K562 (cell line): Measurements from ENCODE around the gene PRMT3. TPM values are rescaled to one million over a fixed set of nuclear protein-coding genes. Genes with fewer than 3 reads are reported as not detected.

ENCODE experiments used
- ATAC-seq: fragments of 200-7000 bp; cut with Tn5 transposase; 3 replicates; pipeline ENCODE4 v1.9.1; 2020; ENCODE audit warnings: moderate library complexity
- BruUV-seq: library from RNA; stranded (reverse); fragments of 400-500 nt; replicated peaks from 2 replicates; lab custom pipeline; 2021; lab: Mats Ljungman, UMichigan
- CTCF ChIA-PET: fragments of 300-600 bp; formaldehyde crosslinking; extraction: SDS; loops from one replicate; lab custom pipeline; 2021; ENCODE audit warnings: low intra/inter-chr PET ratio; lab: Yijun Ruan, JAX
- POLR2A ChIA-PET: fragments of 300-600, 350-650 bp; sonication (Branson Sonifier 250); formaldehyde crosslinking; extraction: SDS; loops from one replicate; lab custom pipeline; 2021; ENCODE audit warnings: antibody characterized with exemption, inconsistent platforms; lab: Yijun Ruan, JAX
- DNase-seq, 4 experiments: peaks; one replicate each; pipeline versions ENCODE4 v3.0.0 to v3.0.0-alpha.2; 2011 to 2018; ENCODE audit warnings: low spot score in 3 of 4, mixed read lengths in 3 of 4; ENCODE audit errors: extremely low read depth in 1 of 4
- FAIRE-seq: peaks from 2 replicates; lab custom pipeline; 2011; peaks lifted over from hg19 to GRCh38; lab: Jason Lieb, UNC
- H2AFZ ChIP-seq: 2 replicates; pipeline ENCODE4 v1.6.0; 2011; ENCODE audit warnings: low read depth, low read length, control low read depth, inconsistent platforms
- H3K27ac ChIP-seq: fragments of 200-600 bp; 3 replicates; pipeline ENCODE4 v1.8.0; 2011; ENCODE audit warnings: low read depth, mild to moderate bottlenecking, control low read depth, inconsistent platforms, low read length, moderate library complexity, mixed read lengths; ENCODE audit errors: extremely low read depth
- H3K27me3 ChIP-seq, 2 experiments: fragments of 300-600 bp in 1 of 2; 2 replicates in 1 of 2; 3 replicates in 1 of 2; pipeline versions ENCODE4 v1.6.0 to v1.8.0; 2011; ENCODE audit warnings: inconsistent platforms in 2 of 2, low read length in 2 of 2, mild to moderate bottlenecking in 1 of 2, mixed read lengths in 1 of 2, moderate library complexity in 1 of 2; ENCODE audit not compliant: control insufficient read depth in 2 of 2, insufficient read depth in 2 of 2
- H3K36me3 ChIP-seq: fragments of 300-600 bp; 3 replicates; pipeline ENCODE4 v1.8.0; 2011; ENCODE audit warnings: mild to moderate bottlenecking, low read length, inconsistent platforms; ENCODE audit not compliant: control insufficient read depth, insufficient read depth
- H3K4me1 ChIP-seq, 2 experiments: fragments of 200-600 bp in 1 of 2; replicated peaks in 1 of 2; 2 replicates in 1 of 2; 3 replicates in 1 of 2; pipeline versions ENCODE4 v1.5.1 to v1.8.0; 2011; ENCODE audit warnings: inconsistent platforms in 2 of 2, low read length in 2 of 2, mild to moderate bottlenecking in 1 of 2, mixed read lengths in 1 of 2, moderate library complexity in 1 of 2; ENCODE audit not compliant: control insufficient read depth in 2 of 2, insufficient read depth in 2 of 2
- H3K4me2 ChIP-seq: 2 replicates; pipeline ENCODE4 v1.6.1; 2011; ENCODE audit warnings: low read length, control low read depth, inconsistent platforms, mixed read lengths; ENCODE audit not compliant: insufficient read depth
- H3K4me3 ChIP-seq: fragments of 200-600 bp; sonication (generic), shearing (Covaris generic); 2 replicates; pipeline ENCODE4 v1.5.1; 2016; ENCODE audit warnings: control low read depth, inconsistent platforms
- H3K79me2 ChIP-seq: fragments of 200-600 bp; 3 replicates; pipeline ENCODE4 v1.8.0; 2011; ENCODE audit warnings: low read length, inconsistent platforms; ENCODE audit not compliant: control insufficient read depth, insufficient read depth
- H3K9ac ChIP-seq, 2 experiments: 2 replicates each; pipeline versions ENCODE4 v1.6.0 to v1.6.1; 2011; ENCODE audit warnings: low read depth in 2 of 2, low read length in 2 of 2, control low read depth in 1 of 2, inconsistent platforms in 1 of 2, mild to moderate bottlenecking in 1 of 2, mixed read lengths in 1 of 2; ENCODE audit not compliant: insufficient read depth in 1 of 2
- H3K9me1 ChIP-seq: one replicate; pipeline ENCODE4 v1.6.0; 2011; ENCODE audit warnings: inconsistent platforms, mild to moderate bottlenecking, low read length, moderate library complexity; ENCODE audit not compliant: control insufficient read depth, insufficient read depth
- H3K9me3 ChIP-seq: replicated peaks from 2 replicates; pipeline ENCODE4 v1.5.1; 2011; ENCODE audit warnings: low read depth, low read length, inconsistent platforms; ENCODE audit not compliant: control insufficient read depth, insufficient read depth
- H4K20me1 ChIP-seq: replicated peaks from 2 replicates; pipeline ENCODE4 v1.6.1; 2011; ENCODE audit warnings: low read length, inconsistent platforms, mixed read lengths; ENCODE audit not compliant: control insufficient read depth, insufficient read depth
- C11orf30 ChIP-seq: fragments of 450-650 bp; IDR thresholded peaks from 2 replicates; pipeline ENCODE4 v1.6.1; 2016; ENCODE audit warnings: low read depth, mild to moderate bottlenecking
- CEBPB ChIP-seq: fragments of 450-650 bp; IDR thresholded peaks from 2 replicates; pipeline ENCODE4 v1.6.1; 2016; ENCODE audit warnings: missing genetic modification characterization, missing compliant biosample characterization
- HDAC8 ChIP-seq: fragments of 450-650 bp; IDR thresholded peaks from 2 replicates; pipeline ENCODE4 v1.6.1; 2016; ENCODE audit warnings: mild to moderate bottlenecking, missing genetic modification characterization, moderate library complexity, missing compliant biosample characterization
- MAFF ChIP-seq: IDR thresholded peaks from 2 replicates; pipeline ENCODE4 v1.6.1; 2012; ENCODE audit warnings: low read length, improper control_type of control experiment
- MAFG ChIP-seq: fragments of 450-650 bp; conservative IDR thresholded peaks from 2 replicates; pipeline ENCODE4 v1.6.1; 2016; ENCODE audit warnings: missing genetic modification characterization, missing compliant biosample characterization
- MAFK ChIP-seq: IDR thresholded peaks from 2 replicates; pipeline ENCODE4 v1.6.1; 2011; ENCODE audit warnings: low read length, improper control_type of control experiment
- NFE2 ChIP-seq: IDR thresholded peaks from 2 replicates; pipeline ENCODE4 v1.6.1; 2014; ENCODE audit warnings: antibody characterized with exemption, low read depth
- NFE2L1 ChIP-seq: fragments of 450-650 bp; IDR thresholded peaks from 2 replicates; pipeline ENCODE4 v1.6.1; 2016; ENCODE audit warnings: missing genetic modification characterization, low read depth, mild to moderate bottlenecking, missing compliant biosample characterization, moderate library complexity, borderline replicate concordance
- POLR2AphosphoS5 ChIP-seq: IDR thresholded peaks from 2 replicates; pipeline ENCODE4 v1.6.1; 2011; ENCODE audit warnings: mild to moderate bottlenecking, low read depth, low read length, moderate library complexity; ENCODE audit not compliant: control insufficient read depth, insufficient read depth
- ZNF316 ChIP-seq: fragments of 450-650 bp; IDR thresholded peaks from 2 replicates; pipeline ENCODE4 v1.6.1; 2016
- WGBS: fragments of 100-300 bp; shearing (Covaris generic); methylation state at CpG from one replicate; pipeline ENCODE4 v1.1.6; 2016; ENCODE audit warnings: low coverage, mixed read lengths; ENCODE audit not compliant: insufficient coverage; ENCODE audit errors: missing lambda C conversion rate; 5-methylcytosine and 5-hydroxymethylcytosine counted together
- in situ Hi-C: fragments of 300-500 bp; cut with MboI; formaldehyde crosslinking; loops from 4 replicates; pipeline ENCODE4 v1.15.0; 2018; ENCODE audit warnings: inconsistent platforms, mixed read lengths
- intact Hi-C: fragments of 100-400 bp; cut with micrococcal nuclease; formaldehyde crosslinking; loops from 2 replicates; pipeline ENCODE4 v1.14.2; 2022
- polyA plus RNA-seq, 8 experiments: library from polyadenylated mRNA; depleted of rRNA in 4 of 8; stranded (reverse) in 5 of 8; unstranded in 3 of 8; fragments of >200 nt; fragmentation: Nextera tagmentation in 2 of 8; fragmentation: Illumina TruSeq in 1 of 8; extraction: Ambion mirVana in 2 of 8; extraction: Trizol in 1 of 8; gene quantifications; 2 replicates each; pipeline versions ENCODE4 v1.2.1 to v1.2.3, GENCODE V29; 2011 to 2014; ENCODE audit warnings: inconsistent platforms in 1 of 8, missing spikeins in 1 of 8
- total RNA-seq, 7 experiments: library from RNA; depleted of rRNA in 6 of 7; stranded (reverse); fragments of >200 nt in 6 of 7; fragmentation: Illumina TruSeq in 2 of 7; extraction: Trizol in 2 of 7; gene quantifications; 2 replicates each; pipeline versions ENCODE4 v1.2.1 to v1.2.3, GENCODE V29; 2011 to 2021; ENCODE audit warnings: low replicate concordance in 1 of 7

The PRMT3 gene
- total and polyA plus RNA-seq, 9 of the 15 experiments (the other 6 are each of a cell fraction or from before 2014, with no cell fraction given) = 24.0 to 62.1 (median 44.7) TPM

DNA sequence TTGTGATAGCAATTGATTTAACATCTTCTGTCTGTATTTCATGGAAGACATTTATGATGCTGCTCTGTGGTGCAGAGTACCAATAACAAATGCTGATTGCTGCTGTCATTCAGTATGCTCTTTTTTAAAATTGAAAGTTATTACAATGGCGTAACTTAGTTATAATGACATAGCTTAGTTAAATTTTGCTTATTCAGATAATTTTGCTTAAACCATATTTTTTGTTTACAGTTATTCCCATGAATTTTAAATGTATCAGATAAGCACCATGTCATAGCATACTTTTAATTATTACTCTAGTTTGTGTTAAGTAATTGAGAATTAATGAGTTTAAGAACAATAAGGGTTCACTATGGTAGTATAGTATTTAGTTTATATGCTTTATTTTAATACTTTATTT is 15.5 kb downstream of the PRMT3 start:
- Histone ChIP-seq H3K4me1 (no peaks in the 10 kb centered on the region), H3K4me3 (no peak overlapping the region), H3K27me3 (no peaks in the 10 kb centered on the region), H3K9me3 (no peaks in the 10 kb centered on the region), H3K79me2 (no peaks in the 10 kb centered on the region; the same call in 2 of the 3 replicates), H4K20me1 (no peaks in the 10 kb centered on the region), H3K9me1 (no peaks in the 10 kb centered on the region), H2AFZ (no peak overlapping the region), H3K4me2 (no peak overlapping the region), H3K27ac (no peak overlapping the region), H3K9ac (no peak overlapping the region), H3K36me3 (peaks cover 85% of the 10 kb centered on the region)
- in situ Hi-C loops = no loop called here
- TF ChIP-seq C11orf30 = peak; percentile 62
- TF ChIP-seq CEBPB (tag) = no peak
- peak; percentile 76 for TF ChIP-seq ZNF316
- POLR2A ChIA-PET = interaction anchor here (1.1 to 1.4 kb wide), 2 partner anchors 13 to 16 kb away, joined by 3 read pairs; no protein-coding TSS in a partner anchor
- intact Hi-C loops = no loop called here
- BruUV-seq = no TSS peak
- CTCF ChIA-PET = no interaction called here
- FAIRE-seq (no peak), DNase-seq (no peak), ATAC-seq (no peak)
- 100% methylated on average over 1 of the region's 1 CpG for WGBS

DNA sequence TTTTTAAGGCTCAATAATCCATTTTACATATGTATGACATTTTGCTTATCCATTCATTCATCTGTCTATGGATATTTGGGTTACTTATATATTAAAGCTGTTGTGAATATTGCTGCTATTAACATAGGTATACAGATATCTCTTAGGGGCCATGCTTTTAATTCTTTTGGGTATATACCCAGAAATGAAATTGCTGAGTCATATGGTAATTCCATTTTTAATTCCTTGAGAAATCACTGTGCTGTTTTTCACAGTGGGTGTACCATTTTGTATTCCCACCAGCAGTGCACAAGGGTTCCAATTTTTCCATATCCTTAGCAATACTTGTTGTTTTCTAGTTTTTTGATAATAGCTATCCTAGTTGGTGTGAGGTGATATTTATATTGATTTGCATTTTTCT is 19.0 kb downstream of the PRMT3 start:
- H3K4me3 ChIP-seq = no peak overlapping the region
- H3K27me3 ChIP-seq = no peaks in the 10 kb centered on the region
- no peak overlapping the region for H3K4me2 ChIP-seq
- CTCF ChIA-PET = no interaction called here
- no peaks in the 10 kb centered on the region for H3K9me3 ChIP-seq
- DNase-seq (no peak), ATAC-seq (no peak), FAIRE-seq (no peak)
- H4K20me1 ChIP-seq = no peaks in the 10 kb centered on the region
- POLR2A ChIA-PET = no interaction called here
- BruUV-seq = no TSS peak
- TF ChIP-seq NFE2L1 (tag) (peak; percentile 31; the same call in 1 of the 2 replicates), HDAC8 (tag) (no peak), C11orf30 (peak; percentile 66), MAFF (peak; percentile 56; the same call in 1 of the 2 replicates), MAFK (peak; percentile 40; the same call in 1 of the 2 replicates), POLR2AphosphoS5 (no peak), NFE2 (peak; percentile 40), MAFG (peak; percentile 64), ZNF316 (peak; percentile 79)
- no peak overlapping the region for H3K9ac ChIP-seq
- peaks cover 86% of the 10 kb centered on the region for H3K36me3 ChIP-seq
- no peak overlapping the region for H2AFZ ChIP-seq
- H3K4me1 ChIP-seq = no peaks in the 10 kb centered on the region
- no peak overlapping the region for H3K27ac ChIP-seq
- in situ Hi-C loops = no loop called here
- no peaks in the 10 kb centered on the region for H3K79me2 ChIP-seq
- intact Hi-C loops = no loop called here
- H3K9me1 ChIP-seq = no peaks in the 10 kb centered on the region
